Measurements from ENCODE around the gene SIX5.

Gene SIX5

DNA sequence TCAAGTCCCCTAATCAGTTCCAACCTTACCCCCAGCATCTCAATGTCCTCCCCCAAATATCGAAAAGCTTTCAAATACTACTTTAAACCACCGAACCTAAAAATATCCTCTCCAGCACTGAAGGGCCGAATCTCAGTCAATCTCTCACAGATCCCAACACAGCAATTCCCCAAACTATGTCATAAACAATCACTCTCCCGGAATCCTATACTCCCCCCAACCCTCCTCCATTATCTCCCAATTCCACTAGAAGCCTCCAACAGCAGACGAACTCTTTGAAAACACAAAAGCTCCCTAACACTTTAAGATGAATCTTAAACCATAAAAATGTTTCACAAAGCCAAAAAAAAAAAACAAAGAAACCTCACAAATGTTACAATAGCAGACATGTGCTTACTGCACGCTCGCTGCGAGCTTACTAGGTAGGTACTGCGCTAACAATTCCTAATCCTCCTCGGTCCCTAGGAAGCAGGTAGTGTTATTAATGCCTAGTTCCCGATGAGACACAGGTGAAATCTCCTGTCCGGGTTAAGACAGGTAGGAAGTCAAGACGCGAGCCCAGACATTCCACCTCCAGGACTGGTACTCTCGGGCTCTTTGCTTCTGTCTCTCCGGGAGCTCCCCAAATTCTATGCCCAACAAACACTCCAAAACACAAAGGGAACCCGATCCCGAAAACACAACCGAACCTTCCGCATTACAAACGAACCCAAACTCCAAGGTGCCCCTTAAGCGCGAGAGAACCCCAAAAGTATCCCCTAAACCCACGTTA, 52.5 kb downstream of the SIX5 start:
- DNase-seq, result peak in 9 of 58 donors; percentile 15 to 58 (median 41)

DNA sequence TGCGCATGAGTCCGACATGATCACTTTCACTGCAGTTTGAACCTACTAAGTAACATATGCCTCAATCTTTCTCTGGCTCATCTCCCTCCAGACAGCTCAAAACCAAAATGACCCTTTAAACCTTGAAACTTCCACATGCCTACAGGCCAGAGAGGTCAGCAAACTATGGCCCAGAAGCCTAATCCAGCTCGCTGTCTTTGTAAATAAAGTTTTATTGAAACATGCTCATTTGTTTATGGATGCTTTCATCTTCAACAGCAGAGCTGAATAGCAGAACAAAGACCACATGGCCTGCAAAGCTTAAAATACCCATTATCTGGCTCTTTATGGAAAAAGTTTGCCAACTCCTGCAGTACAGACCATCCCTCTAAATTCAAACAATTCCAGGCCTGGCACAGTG, 53.9 kb downstream of the SIX5 start:
- no peak for DNase-seq

Data from anterior cingulate cortex (tissue), 58 donors.